ENCODE data around the gene CHST11. TPM values are rescaled to one million over a fixed set of nuclear protein-coding genes. Genes with fewer than 3 reads are reported as not detected.

Gene CHST11
- total and polyA plus RNA-seq, 4 donors: 0.57 to 11.1 (median 3.7) TPM

DNA sequence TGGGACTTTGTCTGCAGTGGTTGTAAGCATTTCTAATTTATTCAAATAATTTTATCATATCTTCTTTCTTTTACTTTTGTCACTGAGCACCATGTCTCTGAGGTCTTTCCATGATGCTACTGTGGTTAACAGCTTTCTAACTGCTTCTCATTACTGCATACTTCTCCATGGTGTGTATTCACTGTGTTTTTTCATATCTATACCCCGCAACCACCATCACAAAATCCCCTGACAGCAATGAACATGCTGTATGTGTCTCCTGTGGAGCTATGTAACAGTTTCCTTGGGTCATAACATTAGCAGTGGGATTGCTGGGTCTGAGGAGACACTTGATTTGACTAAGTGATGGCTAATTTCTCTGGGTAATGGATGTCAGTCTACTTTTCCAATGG lies 29.2 kb upstream of the CHST11 start:
- no peak overlapping the region for H3K27ac ChIP-seq (ENCODE audit: low read depth in 1 of 2, low read length in 2 of 2)
- no peaks in the 10 kb centered on the region for H3K27me3 ChIP-seq (ENCODE audit: control insufficient read depth in 4 of 4, insufficient read depth in 4 of 4, low read length in 3 of 4)
- TF ChIP-seq YY1 (IDR thresholded peaks at IDR 0.05) (no peak), EGR1 (IDR thresholded peaks at IDR 0.05; ENCODE audit: low read depth in 2 of 2) (no peak), FOXA2 (IDR thresholded peaks at IDR 0.05) (no peak), RAD21 (IDR thresholded peaks at IDR 0.05) (no peak), HNF4A (conservative IDR thresholded peaks at IDR 0.05) (no peak), HNF4G (IDR thresholded peaks at IDR 0.05) (no peak), GABPA (IDR thresholded peaks at IDR 0.05 in 1 of 2, conservative IDR thresholded peaks at IDR 0.05 in 1 of 2) (no peak), TAF1 (conservative IDR thresholded peaks at IDR 0.05) (no peak), SP1 (IDR thresholded peaks at IDR 0.05) (no peak), FOXA1 (IDR thresholded peaks at IDR 0.05) (no peak), JUND (IDR thresholded peaks at IDR 0.05) (no peak)
- TF ChIP-seq, protein P1, sequence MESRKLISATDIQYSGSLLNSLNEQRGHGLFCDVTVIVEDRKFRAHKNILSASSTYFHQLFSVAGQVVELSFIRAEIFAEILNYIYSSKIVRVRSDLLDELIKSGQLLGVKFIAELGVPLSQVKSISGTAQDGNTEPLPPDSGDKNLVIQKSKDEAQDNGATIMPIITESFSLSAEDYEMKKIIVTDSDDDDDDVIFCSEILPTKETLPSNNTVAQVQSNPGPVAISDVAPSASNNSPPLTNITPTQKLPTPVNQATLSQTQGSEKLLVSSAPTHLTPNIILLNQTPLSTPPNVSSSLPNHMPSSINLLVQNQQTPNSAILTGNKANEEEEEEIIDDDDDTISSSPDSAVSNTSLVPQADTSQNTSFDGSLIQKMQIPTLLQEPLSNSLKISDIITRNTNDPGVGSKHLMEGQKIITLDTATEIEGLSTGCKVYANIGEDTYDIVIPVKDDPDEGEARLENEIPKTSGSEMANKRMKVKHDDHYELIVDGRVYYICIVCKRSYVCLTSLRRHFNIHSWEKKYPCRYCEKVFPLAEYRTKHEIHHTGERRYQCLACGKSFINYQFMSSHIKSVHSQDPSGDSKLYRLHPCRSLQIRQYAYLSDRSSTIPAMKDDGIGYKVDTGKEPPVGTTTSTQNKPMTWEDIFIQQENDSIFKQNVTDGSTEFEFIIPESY (IDR thresholded peaks at IDR 0.05): no peak
- TF ChIP-seq, protein P2, sequence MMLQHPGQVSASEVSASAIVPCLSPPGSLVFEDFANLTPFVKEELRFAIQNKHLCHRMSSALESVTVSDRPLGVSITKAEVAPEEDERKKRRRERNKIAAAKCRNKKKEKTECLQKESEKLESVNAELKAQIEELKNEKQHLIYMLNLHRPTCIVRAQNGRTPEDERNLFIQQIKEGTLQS (IDR thresholded peaks at IDR 0.05): no peak
- TF ChIP-seq, protein P3, sequence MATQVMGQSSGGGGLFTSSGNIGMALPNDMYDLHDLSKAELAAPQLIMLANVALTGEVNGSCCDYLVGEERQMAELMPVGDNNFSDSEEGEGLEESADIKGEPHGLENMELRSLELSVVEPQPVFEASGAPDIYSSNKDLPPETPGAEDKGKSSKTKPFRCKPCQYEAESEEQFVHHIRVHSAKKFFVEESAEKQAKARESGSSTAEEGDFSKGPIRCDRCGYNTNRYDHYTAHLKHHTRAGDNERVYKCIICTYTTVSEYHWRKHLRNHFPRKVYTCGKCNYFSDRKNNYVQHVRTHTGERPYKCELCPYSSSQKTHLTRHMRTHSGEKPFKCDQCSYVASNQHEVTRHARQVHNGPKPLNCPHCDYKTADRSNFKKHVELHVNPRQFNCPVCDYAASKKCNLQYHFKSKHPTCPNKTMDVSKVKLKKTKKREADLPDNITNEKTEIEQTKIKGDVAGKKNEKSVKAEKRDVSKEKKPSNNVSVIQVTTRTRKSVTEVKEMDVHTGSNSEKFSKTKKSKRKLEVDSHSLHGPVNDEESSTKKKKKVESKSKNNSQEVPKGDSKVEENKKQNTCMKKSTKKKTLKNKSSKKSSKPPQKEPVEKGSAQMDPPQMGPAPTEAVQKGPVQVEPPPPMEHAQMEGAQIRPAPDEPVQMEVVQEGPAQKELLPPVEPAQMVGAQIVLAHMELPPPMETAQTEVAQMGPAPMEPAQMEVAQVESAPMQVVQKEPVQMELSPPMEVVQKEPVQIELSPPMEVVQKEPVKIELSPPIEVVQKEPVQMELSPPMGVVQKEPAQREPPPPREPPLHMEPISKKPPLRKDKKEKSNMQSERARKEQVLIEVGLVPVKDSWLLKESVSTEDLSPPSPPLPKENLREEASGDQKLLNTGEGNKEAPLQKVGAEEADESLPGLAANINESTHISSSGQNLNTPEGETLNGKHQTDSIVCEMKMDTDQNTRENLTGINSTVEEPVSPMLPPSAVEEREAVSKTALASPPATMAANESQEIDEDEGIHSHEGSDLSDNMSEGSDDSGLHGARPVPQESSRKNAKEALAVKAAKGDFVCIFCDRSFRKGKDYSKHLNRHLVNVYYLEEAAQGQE (IDR thresholded peaks at IDR 0.05): no peak
- TF ChIP-seq, protein P4, sequence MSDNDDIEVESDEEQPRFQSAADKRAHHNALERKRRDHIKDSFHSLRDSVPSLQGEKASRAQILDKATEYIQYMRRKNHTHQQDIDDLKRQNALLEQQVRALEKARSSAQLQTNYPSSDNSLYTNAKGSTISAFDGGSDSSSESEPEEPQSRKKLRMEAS (IDR thresholded peaks at IDR 0.05): no peak
- no peak for DNase-seq (ENCODE audit: low spot score)
- H3K9me3 ChIP-seq (ENCODE audit: control insufficient read depth in 4 of 4, low read length in 3 of 4): no peaks in the 10 kb centered on the region
- H3K4me1 ChIP-seq (ENCODE audit: control insufficient read depth in 4 of 4, insufficient read depth in 4 of 4, low read length in 3 of 4): no peaks in the 10 kb centered on the region
- H3K9ac ChIP-seq (ENCODE audit: low read depth in 1 of 2, low read length in 2 of 2): no peak overlapping the region
- H3K36me3 ChIP-seq (ENCODE audit: control insufficient read depth in 4 of 4, insufficient read depth in 3 of 4, low read depth in 1 of 4, low read length in 3 of 4): no peaks in the 10 kb centered on the region
- WGBS: 91% methylated on average over 1 of the region's 1 CpG
- H3K4me3 ChIP-seq (ENCODE audit: low read depth in 1 of 3, low read length in 3 of 3): no peak overlapping the region

DNA sequence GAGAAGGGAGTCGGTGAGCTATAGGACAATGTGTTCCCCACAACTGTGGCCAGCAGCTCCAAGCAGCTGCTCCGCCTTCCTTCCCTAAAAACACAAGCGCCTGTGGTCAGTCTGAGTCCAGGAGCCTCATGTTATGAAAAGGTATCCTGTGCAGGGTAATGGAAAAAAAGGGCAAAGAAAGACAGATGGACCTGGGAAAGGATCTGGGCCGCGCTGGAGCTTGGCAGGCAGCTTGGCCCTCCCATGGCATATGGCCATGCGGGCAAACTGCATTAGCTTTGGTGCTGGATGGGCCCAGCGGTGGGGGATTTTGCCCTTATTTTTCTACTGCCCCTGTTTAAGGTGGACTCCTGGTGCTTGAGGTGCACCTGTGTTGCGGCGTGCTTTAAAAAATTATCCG lies 23.7 kb upstream of the CHST11 start:
- Histone ChIP-seq H3K4me3 (ENCODE audit: low read depth in 1 of 3, low read length in 3 of 3) (no peak overlapping the region), H3K9me3 (ENCODE audit: control insufficient read depth in 4 of 4, low read length in 3 of 4) (no peaks in the 10 kb centered on the region), H3K27me3 (ENCODE audit: control insufficient read depth in 4 of 4, insufficient read depth in 4 of 4, low read length in 3 of 4) (peaks cover 0 to 5% (median 0%) of the 10 kb centered on the region in 4 donors), H3K36me3 (ENCODE audit: control insufficient read depth in 4 of 4, insufficient read depth in 3 of 4, low read depth in 1 of 4, low read length in 3 of 4) (no peaks in the 10 kb centered on the region), H3K27ac (ENCODE audit: low read depth in 1 of 2, low read length in 2 of 2) (no peak overlapping the region), H3K4me1 (ENCODE audit: control insufficient read depth in 4 of 4, insufficient read depth in 4 of 4, low read length in 3 of 4) (no peaks in the 10 kb centered on the region), H3K9ac (ENCODE audit: low read depth in 1 of 2, low read length in 2 of 2) (no peak overlapping the region)
- 90% methylated on average over 10 of the region's 10 CpGs for WGBS
- TF ChIP-seq HNF4A (conservative IDR thresholded peaks at IDR 0.05) (no peak), GABPA (IDR thresholded peaks at IDR 0.05 in 1 of 2, conservative IDR thresholded peaks at IDR 0.05 in 1 of 2) (no peak), EGR1 (IDR thresholded peaks at IDR 0.05; ENCODE audit: low read depth in 2 of 2) (no peak), FOXA1 (IDR thresholded peaks at IDR 0.05) (no peak), JUND (IDR thresholded peaks at IDR 0.05) (no peak), TAF1 (conservative IDR thresholded peaks at IDR 0.05) (no peak), FOXA2 (IDR thresholded peaks at IDR 0.05) (no peak), SP1 (IDR thresholded peaks at IDR 0.05) (no peak), NR2F2 (IDR thresholded peaks at IDR 0.05) (no peak)
- TF ChIP-seq, protein P4 (IDR thresholded peaks at IDR 0.05): no peak
- no peak for DNase-seq (ENCODE audit: low spot score)

All from liver (tissue), 9 donors.